ENCODE results near the gene TMEM63C.

GRCh38 chr14:77245820-77246219 lies 64.2 kb downstream of the TMEM63C start:
- TF ChIP-seq, protein P1, sequence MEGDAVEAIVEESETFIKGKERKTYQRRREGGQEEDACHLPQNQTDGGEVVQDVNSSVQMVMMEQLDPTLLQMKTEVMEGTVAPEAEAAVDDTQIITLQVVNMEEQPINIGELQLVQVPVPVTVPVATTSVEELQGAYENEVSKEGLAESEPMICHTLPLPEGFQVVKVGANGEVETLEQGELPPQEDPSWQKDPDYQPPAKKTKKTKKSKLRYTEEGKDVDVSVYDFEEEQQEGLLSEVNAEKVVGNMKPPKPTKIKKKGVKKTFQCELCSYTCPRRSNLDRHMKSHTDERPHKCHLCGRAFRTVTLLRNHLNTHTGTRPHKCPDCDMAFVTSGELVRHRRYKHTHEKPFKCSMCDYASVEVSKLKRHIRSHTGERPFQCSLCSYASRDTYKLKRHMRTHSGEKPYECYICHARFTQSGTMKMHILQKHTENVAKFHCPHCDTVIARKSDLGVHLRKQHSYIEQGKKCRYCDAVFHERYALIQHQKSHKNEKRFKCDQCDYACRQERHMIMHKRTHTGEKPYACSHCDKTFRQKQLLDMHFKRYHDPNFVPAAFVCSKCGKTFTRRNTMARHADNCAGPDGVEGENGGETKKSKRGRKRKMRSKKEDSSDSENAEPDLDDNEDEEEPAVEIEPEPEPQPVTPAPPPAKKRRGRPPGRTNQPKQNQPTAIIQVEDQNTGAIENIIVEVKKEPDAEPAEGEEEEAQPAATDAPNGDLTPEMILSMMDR (IDR thresholded peaks at IDR 0.05; ENCODE audit: low read length), result no peak
- no peak for TF ChIP-seq EZH2 (IDR thresholded peaks at IDR 0.05; ENCODE audit: borderline replicate concordance, low read length)

Data from OCI-LY1 (cell line).